Nasal cavity respiratory epithelium epithelial cell of viscerocranial mucosa (primary cell): ENCODE data around the gene CTSD. TPM values are rescaled to one million over a fixed set of nuclear protein-coding genes. Genes with fewer than 3 reads are reported as not detected.

Experiments
- total RNA-seq: library from RNA; depleted of rRNA; stranded (reverse); fragments of >200 nt; gene quantifications from 2 replicates; pipeline ENCODE4 v1.2.3, GENCODE V29; 2014

The CTSD gene
- total RNA-seq = 222 and 1,296 TPM in 2 replicates

DNA sequence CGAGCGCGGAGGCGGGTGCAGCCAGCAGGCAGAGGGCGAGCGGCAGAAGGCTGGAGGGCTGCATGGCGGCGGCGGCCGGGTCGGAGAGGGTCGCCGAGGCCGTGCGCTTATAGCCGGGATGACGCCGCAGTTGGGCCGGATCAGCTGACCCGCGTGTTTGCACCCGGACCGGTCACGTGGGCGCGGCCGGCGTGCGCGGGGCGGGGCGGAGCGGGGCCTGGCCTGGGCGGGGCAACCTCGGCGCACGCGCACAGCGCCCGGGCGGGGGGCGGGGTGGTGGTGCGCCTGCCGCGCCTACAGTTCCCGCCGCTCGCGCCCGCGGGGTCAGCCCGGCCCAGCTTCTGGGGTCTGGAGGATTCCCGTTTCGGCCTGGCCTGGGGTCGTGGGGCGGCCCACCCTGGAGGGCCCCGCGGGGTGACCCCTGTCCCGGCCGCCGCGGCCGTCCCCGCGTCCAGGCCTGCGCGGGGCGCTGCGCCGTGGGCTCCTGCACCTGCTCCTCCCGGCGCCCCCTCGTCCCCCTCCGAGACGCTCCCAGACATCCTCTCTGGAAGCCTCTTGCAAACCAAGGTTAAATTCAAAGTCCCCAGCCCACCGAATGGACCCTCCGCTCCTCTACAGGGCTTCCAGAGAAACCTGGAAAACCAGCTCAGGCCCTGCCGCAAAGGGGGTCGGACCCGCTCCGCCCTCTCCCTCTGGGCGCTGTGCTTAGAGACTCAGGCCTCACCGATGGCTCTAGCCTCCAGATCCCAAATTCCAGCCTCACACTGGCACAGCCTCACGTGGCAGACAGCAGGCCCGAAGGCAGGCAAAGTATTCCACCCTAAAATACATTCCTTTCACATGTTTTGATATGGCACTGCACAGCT lies at the start of gene CTSD:
TSS of gene CTSD (minus strand) at position 132 of the 866 bp plus-strand sequence. CDS start at position 64, 68 bp downstream.

DNA sequence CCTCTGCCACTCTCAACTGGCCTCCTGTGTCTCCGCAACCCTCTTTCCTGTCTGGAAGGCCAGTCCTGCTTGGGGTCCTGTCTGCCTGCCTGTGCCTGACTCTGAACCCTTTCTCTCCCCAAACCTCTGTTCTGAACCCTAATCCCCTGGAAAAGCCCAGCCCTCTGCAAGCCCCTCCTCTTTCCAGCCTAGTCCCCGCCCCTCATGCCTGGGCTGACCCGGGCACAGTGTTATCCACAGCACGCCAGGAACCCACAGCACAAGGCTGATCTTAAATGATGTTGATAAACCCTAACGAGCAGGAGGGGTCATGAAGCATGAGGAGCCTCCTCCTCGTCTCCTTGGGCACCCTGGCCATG lies 13.3 kb downstream of the CTSD start, which contains the start of gene IFITM10:
TSS of gene IFITM10 (minus strand) at position 115 of the 359 bp plus-strand sequence. CDS start 153 bp downstream, outside the sequence.

Other genes starting within 250 kb of the CTSD start
- gene DUSP8, start 191.7 kb downstream of the CTSD start, total RNA-seq = 1.6 and 1.7 TPM in 2 replicates
- gene KRTAP5-1, start 178.6 kb downstream of the CTSD start, total RNA-seq = not detected in 2 replicates
- not detected in 2 replicates for gene KRTAP5-2, start 165.6 kb downstream of the CTSD start, total RNA-seq
- not detected in 2 replicates for gene KRTAP5-3, start 155.5 kb downstream of the CTSD start, total RNA-seq
- gene KRTAP5-4, start 141.8 kb downstream of the CTSD start, total RNA-seq = not detected in 2 replicates
- gene KRTAP5-5, start 134.2 kb downstream of the CTSD start, total RNA-seq = not detected in 2 replicates
- not detected in 2 replicates for gene KRTAP5-6, start 66.7 kb downstream of the CTSD start, total RNA-seq
- 0.34 and 1.2 TPM in 2 replicates for gene IFITM10, start 13.3 kb downstream of the CTSD start, total RNA-seq
- gene SYT8, start 71.1 kb upstream of the CTSD start, total RNA-seq = 0.68 and 10.0 TPM in 2 replicates
- under 0.01 and 0.71 TPM in 2 replicates for gene TNNI2, start 75.1 kb upstream of the CTSD start, total RNA-seq
- gene LSP1, start 89.2 kb upstream of the CTSD start, total RNA-seq = 0.21 and 0.34 TPM in 2 replicates
- gene PRR33, start 128.0 kb upstream of the CTSD start, total RNA-seq = not detected in 2 replicates
- gene TNNT3, start 155.8 kb upstream of the CTSD start, total RNA-seq = 1.3 TPM in 1 of 2 replicates, not detected in the other
- gene MRPL23, start 183.4 kb upstream of the CTSD start, total RNA-seq = 30.0 and 48.2 TPM in 2 replicates
- gene H19, start 233.9 kb upstream of the CTSD start, total RNA-seq = 2.9 and 3.8 TPM in 2 replicates